OCI-LY1 (cell line): ENCODE results near the gene WDR43.

Source experiments
- H2AFZ ChIP-seq: fragments of 200-600 bp; sonication (generic), shearing (Covaris generic); 2 replicates; pipeline ENCODE4 v1.6.0; 2014; ENCODE audit warnings: antibody characterized with exemption, mild to moderate bottlenecking, low read length
- H3F3A ChIP-seq: fragments of 200-600 bp; sonication (generic), shearing (Covaris generic); 2 replicates; pipeline ENCODE4 v1.6.0; 2014; ENCODE audit warnings: mild to moderate bottlenecking, antibody characterized with exemption, low read length, moderate library complexity; ENCODE audit not compliant: insufficient read depth
- H3K27ac ChIP-seq: fragments of 200-600 bp; sonication (generic); 2 replicates; pipeline ENCODE4 v1.5.1; 2014; ENCODE audit warnings: low read length, mixed run types, mild to moderate bottlenecking, low read depth; ENCODE audit not compliant: poor library complexity, severe bottlenecking
- H3K27me3 ChIP-seq: fragments of 200-600 bp; sonication (generic); 2 replicates; pipeline ENCODE4 v1.6.0; 2014; ENCODE audit warnings: antibody characterized with exemption, mild to moderate bottlenecking, low read length, moderate library complexity; ENCODE audit not compliant: insufficient read depth
- H3K36me3 ChIP-seq: fragments of 200-600 bp; sonication (generic); 2 replicates; pipeline ENCODE4 v1.6.1; 2014; ENCODE audit warnings: mild to moderate bottlenecking, antibody characterized with exemption, low read length, moderate library complexity, mixed read lengths; ENCODE audit not compliant: insufficient read depth
- H3K4me1 ChIP-seq: fragments of 200-600 bp; sonication (generic); 2 replicates; pipeline ENCODE4 v1.5.1; 2014; ENCODE audit warnings: mild to moderate bottlenecking, low read length, moderate library complexity; ENCODE audit not compliant: insufficient read depth, severe bottlenecking
- H3K4me2 ChIP-seq: fragments of 200-600 bp; sonication (generic), shearing (Covaris generic); 2 replicates; pipeline ENCODE4 v1.6.1; 2014; ENCODE audit warnings: low read length
- H3K4me3 ChIP-seq: fragments of 200-600 bp; sonication (generic); 2 replicates; pipeline ENCODE4 v1.5.1; 2014; ENCODE audit warnings: low read length, low read depth, mild to moderate bottlenecking, mixed read lengths; ENCODE audit not compliant: poor library complexity, severe bottlenecking
- H3K79me2 ChIP-seq: fragments of 200-600 bp; shearing (Covaris generic); 2 replicates; pipeline ENCODE4 v1.6.1; 2016; ENCODE audit warnings: mixed run types, low read length, mixed read lengths; ENCODE audit not compliant: insufficient read depth
- H3K9ac ChIP-seq: fragments of 200-600 bp; sonication (generic), shearing (Covaris generic); 2 replicates; pipeline ENCODE4 v1.6.1; 2014; ENCODE audit warnings: mild to moderate bottlenecking, low read length, mixed read lengths
- H3K9me2 ChIP-seq: fragments of 200-600 bp; sonication (generic), shearing (Covaris generic); 2 replicates; pipeline ENCODE4 v1.6.1; 2014; ENCODE audit warnings: low read depth, mild to moderate bottlenecking, low read length, mixed read lengths
- H3K9me3 ChIP-seq: fragments of 200-600 bp; shearing (Covaris generic); 2 replicates; pipeline ENCODE4 v1.6.1; 2014; ENCODE audit warnings: low read length, mixed read lengths
- H4K20me1 ChIP-seq: fragments of 200-600 bp; sonication (generic), shearing (Covaris generic); 2 replicates; pipeline ENCODE4 v1.6.0; 2016; ENCODE audit warnings: mild to moderate bottlenecking, low read length; ENCODE audit not compliant: insufficient read depth
- EZH2 ChIP-seq: fragments of 200-600 bp; sonication (generic), shearing (Covaris generic); IDR thresholded peaks from 2 replicates; pipeline ENCODE4 v1.8.0; 2017; ENCODE audit warnings: borderline replicate concordance, mixed run types, mild to moderate bottlenecking, antibody characterized with exemption, low read length, moderate library complexity, mixed read lengths
- TF ChIP-seq, protein P1 (sequence below): fragments of 200-600 bp; sonication (generic), shearing (Covaris generic); IDR thresholded peaks from 2 replicates; pipeline ENCODE4 v1.5.1; 2017; ENCODE audit warnings: mild to moderate bottlenecking, antibody characterized with exemption, low read length, moderate library complexity, mixed read lengths

Gene WDR43

DNA sequence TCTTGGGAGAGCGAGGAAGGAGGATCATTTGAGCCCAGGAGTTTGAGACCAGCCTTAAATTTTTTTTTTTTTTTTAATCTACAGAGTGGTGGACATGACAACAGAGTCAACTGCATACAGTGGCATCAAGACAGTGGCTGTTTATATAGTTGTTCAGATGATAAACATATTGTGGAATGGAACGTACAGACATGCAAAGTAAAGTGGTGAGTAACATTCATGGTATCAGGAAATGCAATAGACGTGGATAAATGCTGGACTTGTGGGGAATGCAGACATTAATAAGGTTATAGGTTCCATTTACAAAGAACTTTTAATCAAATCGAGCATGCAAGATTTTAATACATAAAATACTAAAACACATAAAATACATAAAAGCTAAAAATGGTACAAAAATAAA is 11.9 kb downstream of the WDR43 start:
- no peak overlapping the region for H3K4me2 ChIP-seq
- H3K27ac ChIP-seq, result no peak overlapping the region
- no peaks in the 10 kb centered on the region for H3K4me1 ChIP-seq
- H3K9me3 ChIP-seq, result no peaks in the 10 kb centered on the region
- H3K36me3 ChIP-seq, result peaks cover 96% of the 10 kb centered on the region
- H2AFZ ChIP-seq, result no peak overlapping the region
- TF ChIP-seq, protein P1, sequence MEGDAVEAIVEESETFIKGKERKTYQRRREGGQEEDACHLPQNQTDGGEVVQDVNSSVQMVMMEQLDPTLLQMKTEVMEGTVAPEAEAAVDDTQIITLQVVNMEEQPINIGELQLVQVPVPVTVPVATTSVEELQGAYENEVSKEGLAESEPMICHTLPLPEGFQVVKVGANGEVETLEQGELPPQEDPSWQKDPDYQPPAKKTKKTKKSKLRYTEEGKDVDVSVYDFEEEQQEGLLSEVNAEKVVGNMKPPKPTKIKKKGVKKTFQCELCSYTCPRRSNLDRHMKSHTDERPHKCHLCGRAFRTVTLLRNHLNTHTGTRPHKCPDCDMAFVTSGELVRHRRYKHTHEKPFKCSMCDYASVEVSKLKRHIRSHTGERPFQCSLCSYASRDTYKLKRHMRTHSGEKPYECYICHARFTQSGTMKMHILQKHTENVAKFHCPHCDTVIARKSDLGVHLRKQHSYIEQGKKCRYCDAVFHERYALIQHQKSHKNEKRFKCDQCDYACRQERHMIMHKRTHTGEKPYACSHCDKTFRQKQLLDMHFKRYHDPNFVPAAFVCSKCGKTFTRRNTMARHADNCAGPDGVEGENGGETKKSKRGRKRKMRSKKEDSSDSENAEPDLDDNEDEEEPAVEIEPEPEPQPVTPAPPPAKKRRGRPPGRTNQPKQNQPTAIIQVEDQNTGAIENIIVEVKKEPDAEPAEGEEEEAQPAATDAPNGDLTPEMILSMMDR, result no peak
- TF ChIP-seq EZH2, result no peak
- no peaks in the 10 kb centered on the region for H3K9me2 ChIP-seq
- no peak overlapping the region for H3K4me3 ChIP-seq
- no peak overlapping the region for H3K9ac ChIP-seq
- no peaks in the 10 kb centered on the region for H3F3A ChIP-seq
- peaks cover 3% of the 10 kb centered on the region; the same call in 1 of the 2 replicates for H4K20me1 ChIP-seq
- peaks cover 60% of the 10 kb centered on the region for H3K79me2 ChIP-seq
- no peaks in the 10 kb centered on the region for H3K27me3 ChIP-seq

DNA sequence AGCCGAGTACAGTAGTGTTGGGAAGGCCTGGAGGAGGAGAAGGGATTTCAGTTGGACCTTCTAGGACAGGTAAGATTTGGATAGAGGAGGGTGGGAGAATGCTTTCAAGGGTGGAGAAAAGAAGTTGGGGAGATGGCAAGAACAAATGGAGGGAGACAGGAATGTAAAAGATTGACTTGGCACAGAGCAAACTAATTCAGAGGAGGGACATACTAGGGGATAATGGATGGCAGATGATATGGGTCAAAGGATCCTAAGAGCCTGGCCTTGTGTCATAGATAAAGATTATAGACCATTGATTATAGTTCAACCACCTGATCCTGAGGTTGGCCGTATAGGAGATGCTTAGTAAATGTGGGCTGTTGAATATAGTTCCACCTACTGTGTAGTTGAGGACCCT is 12.4 kb downstream of the WDR43 start:
- H3K36me3 ChIP-seq, result peaks cover 96% of the 10 kb centered on the region
- peaks cover 56% of the 10 kb centered on the region for H3K79me2 ChIP-seq
- H3K27me3 ChIP-seq, result no peaks in the 10 kb centered on the region
- no peaks in the 10 kb centered on the region for H3F3A ChIP-seq
- no peak overlapping the region for H3K4me3 ChIP-seq
- no peak overlapping the region for H2AFZ ChIP-seq
- H4K20me1 ChIP-seq, result peaks cover 3% of the 10 kb centered on the region; the same call in 1 of the 2 replicates
- no peak overlapping the region for H3K4me2 ChIP-seq
- TF ChIP-seq EZH2, result no peak
- TF ChIP-seq, protein P1, result no peak
- no peaks in the 10 kb centered on the region for H3K4me1 ChIP-seq
- no peak overlapping the region for H3K9ac ChIP-seq
- no peak overlapping the region for H3K27ac ChIP-seq
- no peaks in the 10 kb centered on the region for H3K9me3 ChIP-seq
- H3K9me2 ChIP-seq, result no peaks in the 10 kb centered on the region

DNA sequence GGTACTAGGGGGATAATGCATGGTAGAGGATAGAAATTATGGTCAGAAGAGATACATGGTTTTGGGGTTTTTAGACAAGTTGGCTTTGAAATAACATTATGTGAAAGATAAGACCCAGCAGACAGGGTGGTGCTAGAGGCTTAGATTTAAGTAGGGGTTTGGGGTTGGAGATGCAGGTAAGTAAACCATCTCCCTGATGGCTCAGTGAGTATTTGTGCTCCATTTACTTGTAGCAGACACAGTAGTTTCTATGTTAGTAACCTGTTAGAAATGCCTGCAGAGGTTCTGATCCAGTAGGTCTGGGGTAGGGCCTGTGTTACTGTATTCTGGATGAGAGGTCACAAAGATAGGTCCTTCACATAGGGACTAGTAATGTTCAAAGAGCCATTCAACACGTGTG is 13.7 kb downstream of the WDR43 start:
- H3K9ac ChIP-seq, result no peak overlapping the region
- peaks cover 47% of the 10 kb centered on the region for H3K79me2 ChIP-seq
- no peak overlapping the region for H2AFZ ChIP-seq
- H3K4me1 ChIP-seq, result no peaks in the 10 kb centered on the region
- no peaks in the 10 kb centered on the region for H3F3A ChIP-seq
- no peak overlapping the region for H3K27ac ChIP-seq
- TF ChIP-seq, protein P1, result no peak
- no peak for TF ChIP-seq EZH2
- H3K36me3 ChIP-seq, result peaks cover 96% of the 10 kb centered on the region
- no peak overlapping the region for H3K4me3 ChIP-seq
- no peaks in the 10 kb centered on the region for H3K9me3 ChIP-seq
- no peaks in the 10 kb centered on the region for H3K9me2 ChIP-seq
- no peaks in the 10 kb centered on the region for H3K27me3 ChIP-seq
- H3K4me2 ChIP-seq, result no peak overlapping the region
- peaks cover 3% of the 10 kb centered on the region; the same call in 1 of the 2 replicates for H4K20me1 ChIP-seq
